Hematopoietic multipotent progenitor cell treated with erythropoietin and hydrocortisone succinate and interleukin-3 and kit ligand, for 4 days (in vitro differentiated cells): ENCODE results near the gene F7.
"Not testable (repeated sequence)": the region's sequence is repeated elsewhere in the genome, so short reads cannot be mapped to it uniquely, and the experiment has no call there.

Experiments used
- DNase-seq: peaks from one replicate; pipeline ENCODE4 v3.0.0-alpha.2; 2015

Gene F7

GRCh38 chr13:113087923-113088690 lies 17.5 kb upstream of the F7 start:
- no peak for DNase-seq

DNA sequence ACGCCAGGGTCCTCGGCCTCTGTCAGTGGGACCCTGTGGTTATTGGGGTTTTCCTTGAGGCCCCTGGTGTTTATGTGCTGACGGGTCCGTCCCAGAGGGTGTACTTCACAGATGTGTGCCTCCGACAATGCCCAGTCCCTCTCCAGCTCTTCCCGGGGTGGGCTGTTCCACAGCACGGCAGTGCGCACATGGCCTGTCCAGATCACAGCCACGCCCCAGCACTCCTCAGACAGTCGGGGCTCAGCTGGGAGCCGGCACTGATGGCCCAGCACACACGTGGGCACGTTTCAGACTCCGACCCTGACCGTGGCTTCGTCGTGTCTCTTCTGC lies 16.9 kb upstream of the F7 start:
- no peak for DNase-seq

DNA sequence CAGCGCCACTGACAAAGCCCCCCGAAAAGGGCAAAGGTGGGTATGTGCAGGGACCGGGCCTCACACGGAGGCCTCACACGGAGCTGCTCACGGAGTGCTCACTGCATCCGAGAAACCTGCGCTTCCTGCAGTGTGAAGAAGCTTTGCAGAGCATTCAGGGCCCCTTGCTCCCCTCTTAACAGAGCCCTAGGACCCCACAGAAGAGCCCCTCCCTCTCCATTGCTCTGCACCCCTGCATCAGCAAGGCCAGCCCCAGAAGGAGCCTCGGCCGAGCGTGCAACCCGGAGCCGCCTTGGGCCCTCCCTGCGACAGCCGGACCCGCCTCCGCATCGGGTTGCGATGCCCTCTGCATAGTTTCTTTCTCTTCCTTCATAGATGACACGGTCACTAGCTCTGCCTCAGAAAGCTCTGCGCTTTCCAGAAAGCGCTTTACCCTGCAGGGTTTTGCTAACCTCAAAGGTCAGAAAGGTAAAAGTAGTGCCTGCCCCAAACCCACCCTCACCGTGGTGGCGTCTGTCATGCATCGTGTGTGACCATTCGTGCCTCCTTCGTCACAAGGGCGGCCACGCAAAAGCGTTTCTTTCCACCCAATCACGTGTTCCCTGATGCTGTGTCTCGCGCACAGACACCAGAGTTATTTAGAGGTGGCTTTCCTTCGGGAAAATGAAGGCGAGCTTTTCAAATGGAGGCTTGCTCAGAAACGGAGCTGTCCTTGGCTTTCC lies 15.7 kb upstream of the F7 start:
- no peak for DNase-seq

- DNase-seq: no peak
Observed at GRCh38 chr13:113090415-113090770, 15.2 kb upstream of the F7 start.

DNA sequence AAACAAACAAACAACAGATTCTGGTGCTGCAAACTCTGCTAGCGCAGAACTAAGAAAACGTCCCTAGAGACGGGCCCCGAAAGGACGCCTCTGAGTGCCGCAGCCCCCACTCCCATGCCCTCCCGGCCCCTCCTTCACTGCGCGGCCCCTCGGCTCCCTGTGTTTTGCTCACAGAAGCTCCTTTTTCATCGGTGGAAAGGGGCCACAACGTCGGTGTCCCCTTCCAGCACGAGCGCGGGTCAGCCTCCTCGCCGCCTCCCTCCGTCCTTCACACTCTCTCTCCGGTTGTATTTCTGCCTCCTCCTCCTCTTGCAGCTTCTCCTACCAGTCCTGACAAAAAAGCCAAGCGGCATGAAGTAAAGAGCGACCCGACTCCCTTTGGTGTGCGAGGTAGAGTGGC lies 14.8 kb upstream of the F7 start:
- no peak for DNase-seq

- no peak for DNase-seq
Observed at GRCh38 chr13:113091211-113091771, 14.3 kb upstream of the F7 start.

GRCh38 chr13:113091891-113092775 lies 13.5 kb upstream of the F7 start:
- no peak for DNase-seq

GRCh38 chr13:113092776-113093579 lies 12.6 kb upstream of the F7 start:
- no peak for DNase-seq

- no peak for DNase-seq
Observed at GRCh38 chr13:113093580-113094409, 11.8 kb upstream of the F7 start.

DNA sequence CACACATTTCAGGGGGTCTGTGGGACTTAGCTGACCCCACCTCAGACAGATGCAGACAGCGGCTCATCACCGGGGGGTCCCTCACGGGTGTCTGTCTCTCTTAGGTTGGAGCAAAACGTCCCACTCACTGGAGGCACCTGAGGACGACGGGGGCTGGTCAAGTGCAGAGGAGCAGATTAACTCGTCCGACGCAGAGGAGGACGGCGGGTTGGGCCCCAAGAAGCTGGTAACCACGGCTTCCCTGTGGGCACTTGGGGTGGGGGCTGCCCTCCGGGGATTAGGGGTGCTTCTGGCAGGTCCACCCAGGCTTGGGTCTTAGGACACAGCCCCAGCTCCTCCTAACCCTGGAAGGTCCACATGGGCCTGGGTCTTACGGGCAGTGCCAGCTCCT lies 11.2 kb upstream of the F7 start:
- no peak for DNase-seq

GRCh38 chr13:113095146-113096051 lies 10.2 kb upstream of the F7 start:
- DNase-seq: no peak

DNA sequence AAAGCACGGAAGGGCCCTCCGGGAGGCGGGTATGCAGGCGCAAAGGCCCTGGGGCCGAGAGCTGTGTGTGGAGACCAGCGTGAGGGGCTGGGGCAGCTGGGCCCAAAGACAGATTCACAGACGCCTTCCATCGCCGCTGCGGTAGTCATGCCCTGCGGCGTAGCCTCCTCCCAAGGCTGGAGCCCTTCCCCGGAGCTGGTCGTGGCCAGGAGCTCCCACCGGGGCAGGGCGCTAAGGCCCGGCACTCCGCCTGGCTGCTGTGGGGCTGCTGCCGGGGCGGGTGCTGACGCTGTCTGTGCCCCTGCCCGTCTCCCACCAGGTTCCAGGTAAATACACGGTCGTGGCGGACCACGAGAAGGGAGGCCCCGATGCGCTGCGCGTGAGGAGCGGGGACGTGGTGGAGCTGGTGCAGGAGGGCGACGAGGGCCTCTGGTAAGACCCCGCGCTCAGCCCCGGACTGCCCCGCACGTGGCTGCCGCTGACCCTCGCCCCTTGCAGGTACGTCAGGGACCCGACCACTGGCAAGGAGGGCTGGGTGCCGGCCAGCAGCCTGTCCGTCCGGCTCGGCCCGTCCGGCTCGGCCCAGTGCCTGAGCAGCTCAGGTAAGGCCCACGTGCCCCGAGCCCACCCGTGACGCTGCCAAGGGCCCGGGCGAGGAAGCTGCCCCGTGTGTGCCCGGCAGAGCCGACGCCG lies 9.4 kb upstream of the F7 start:
- DNase-seq: no peak

GRCh38 chr13:113096745-113097305 lies 8.8 kb upstream of the F7 start:
- no peak for DNase-seq

DNA sequence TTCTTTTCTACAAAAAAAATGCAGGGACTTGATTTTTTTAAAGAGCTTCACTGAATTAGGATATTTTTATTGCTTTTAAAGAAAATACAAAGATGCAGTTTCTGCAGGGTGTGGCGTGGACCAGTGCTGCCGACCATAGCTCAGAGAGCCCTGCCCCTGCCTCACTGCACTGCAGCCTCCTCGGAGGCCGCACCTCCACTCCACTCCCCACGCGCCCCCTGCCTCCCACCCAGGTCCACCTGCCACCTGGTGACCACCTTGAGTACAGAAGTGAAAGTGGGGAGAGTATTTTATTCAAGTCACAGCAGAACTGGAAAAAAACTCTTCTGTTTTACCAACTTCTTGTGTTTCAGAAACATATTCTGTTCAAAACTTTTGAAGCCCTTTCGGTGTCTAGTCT lies 7.9 kb upstream of the F7 start:
- DNase-seq: no peak

DNA sequence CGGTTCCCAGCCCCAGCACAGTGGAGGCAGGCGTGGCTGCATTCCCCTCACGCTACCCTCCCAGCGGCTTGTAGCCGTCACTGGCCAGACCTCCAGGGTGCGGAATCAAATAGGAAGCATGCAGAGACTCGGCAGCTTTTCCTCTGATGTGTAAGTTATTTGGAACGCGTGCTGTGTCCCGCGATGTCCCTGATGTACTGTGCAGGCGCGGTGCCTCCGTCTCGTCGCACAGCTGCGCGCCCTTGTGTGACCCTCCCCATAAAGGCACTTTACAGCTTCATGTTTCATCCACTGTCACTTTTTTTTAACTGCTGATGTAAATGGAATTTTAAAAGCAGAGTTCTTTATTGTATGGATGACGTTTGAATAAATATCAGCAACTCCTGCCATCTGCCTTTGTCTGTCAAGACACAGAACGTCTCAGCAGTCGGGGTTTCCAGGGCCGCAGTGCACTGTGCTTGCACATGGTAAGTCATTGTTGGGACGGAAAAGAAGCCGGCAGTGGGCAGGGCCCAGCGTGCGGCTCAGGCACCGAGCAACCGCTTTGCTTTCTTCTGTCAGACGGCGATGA lies 7.3 kb upstream of the F7 start:
- DNase-seq: no peak

DNA sequence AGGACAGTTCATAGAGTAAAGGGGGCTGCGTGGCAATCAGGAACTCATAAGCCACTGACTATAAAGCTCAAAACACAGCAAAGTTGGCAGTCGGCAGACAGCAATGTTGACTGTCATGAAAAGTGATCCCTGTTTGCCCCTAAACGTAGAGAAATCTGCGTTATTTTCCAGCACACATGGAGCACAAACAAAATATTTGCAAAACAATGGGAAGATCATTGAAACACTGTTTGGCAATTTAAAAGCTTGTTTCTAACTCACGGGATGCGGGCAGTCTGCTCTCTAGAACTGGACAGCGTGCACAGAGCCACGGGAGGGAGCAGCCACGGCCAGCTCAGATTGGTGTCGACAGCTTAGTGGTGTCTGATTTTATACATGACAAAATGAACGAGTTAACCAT lies 6.4 kb upstream of the F7 start:
- DNase-seq: no peak

DNA sequence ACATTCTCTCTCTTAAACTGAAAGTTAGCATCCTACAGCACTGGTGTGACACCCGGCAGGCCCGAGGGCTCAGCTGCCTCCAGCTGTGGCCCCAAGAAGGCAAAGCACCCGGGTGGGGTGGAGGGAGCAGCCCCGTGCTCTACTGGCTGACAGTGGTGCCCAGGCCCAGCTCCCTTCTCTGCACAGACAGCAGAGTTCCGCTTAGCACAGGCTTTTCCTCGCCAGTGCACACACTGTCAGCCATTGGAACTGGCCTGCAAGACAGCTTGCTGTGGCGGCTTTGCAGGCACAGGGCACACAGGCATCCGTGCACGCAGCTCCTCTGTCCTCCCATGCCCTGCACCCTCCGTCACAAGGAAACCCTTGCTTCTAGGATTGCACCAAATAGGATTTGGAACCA lies 3.3 kb upstream of the F7 start:
- not testable (repeated sequence) for DNase-seq

GRCh38 chr13:113102727-113103126 lies 2.9 kb upstream of the F7 start:
- no peak for DNase-seq

DNA sequence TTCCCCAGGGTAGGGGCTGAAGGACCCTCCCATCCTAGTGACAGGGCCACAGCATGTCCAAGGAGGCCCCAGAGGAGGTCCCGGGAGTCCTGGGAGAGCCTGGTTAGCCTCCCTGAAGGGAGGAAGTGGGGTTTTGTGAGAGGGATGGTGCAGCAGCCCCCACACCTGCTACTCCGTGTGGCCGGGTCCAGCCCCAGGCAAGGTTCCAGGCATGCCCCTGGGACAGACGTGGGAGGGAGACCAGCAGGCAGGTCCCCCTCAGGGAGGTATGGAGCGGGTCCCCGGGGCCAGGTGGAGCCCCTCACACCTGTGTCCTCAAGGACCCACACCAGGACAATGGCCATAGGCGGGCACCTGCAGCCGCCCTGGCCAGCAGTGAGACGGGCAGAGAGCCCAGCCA lies 1.9 kb upstream of the F7 start:
- DNase-seq: no peak
